ENCODE results near the gene AHNAK. TPM values are rescaled to one million over a fixed set of nuclear protein-coding genes. Genes with fewer than 3 reads are reported as not detected.
"Not testable (repeated sequence)": the region's sequence is repeated elsewhere in the genome, so short reads cannot be mapped to it uniquely, and the experiment has no call there.

Gene AHNAK
- total and polyA plus RNA-seq, 2 donors (not counting 1 experiment from before 2014, with no cell fraction given): 220 to 762 TPM

DNA sequence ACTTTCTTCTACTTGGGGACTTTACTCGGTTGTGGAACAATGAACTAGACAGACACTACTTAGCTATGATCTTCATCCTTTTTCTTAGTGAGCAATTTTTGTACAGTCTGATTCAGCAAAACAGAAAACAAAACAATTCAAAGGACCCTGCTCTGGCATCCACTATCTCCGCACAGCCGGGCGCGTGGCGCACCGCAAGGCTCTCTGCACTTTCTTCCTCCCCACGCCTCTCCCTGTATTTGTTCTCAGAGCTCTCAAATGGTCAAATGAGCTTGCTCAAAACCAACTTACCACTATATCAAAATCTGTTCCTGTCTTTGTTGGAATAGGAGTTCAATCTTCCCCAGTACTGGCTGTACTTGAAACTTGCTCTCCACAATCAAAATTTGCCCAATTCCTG is 19.6 kb upstream of the AHNAK start:
- H3K27me3 ChIP-seq (ENCODE audit: control insufficient read depth, insufficient read depth, low read length): no peaks in the 10 kb centered on the region
- no peaks in the 10 kb centered on the region for H3K9me3 ChIP-seq (ENCODE audit: control insufficient read depth, insufficient read depth, low read depth, low read length)
- TF ChIP-seq, protein P1, sequence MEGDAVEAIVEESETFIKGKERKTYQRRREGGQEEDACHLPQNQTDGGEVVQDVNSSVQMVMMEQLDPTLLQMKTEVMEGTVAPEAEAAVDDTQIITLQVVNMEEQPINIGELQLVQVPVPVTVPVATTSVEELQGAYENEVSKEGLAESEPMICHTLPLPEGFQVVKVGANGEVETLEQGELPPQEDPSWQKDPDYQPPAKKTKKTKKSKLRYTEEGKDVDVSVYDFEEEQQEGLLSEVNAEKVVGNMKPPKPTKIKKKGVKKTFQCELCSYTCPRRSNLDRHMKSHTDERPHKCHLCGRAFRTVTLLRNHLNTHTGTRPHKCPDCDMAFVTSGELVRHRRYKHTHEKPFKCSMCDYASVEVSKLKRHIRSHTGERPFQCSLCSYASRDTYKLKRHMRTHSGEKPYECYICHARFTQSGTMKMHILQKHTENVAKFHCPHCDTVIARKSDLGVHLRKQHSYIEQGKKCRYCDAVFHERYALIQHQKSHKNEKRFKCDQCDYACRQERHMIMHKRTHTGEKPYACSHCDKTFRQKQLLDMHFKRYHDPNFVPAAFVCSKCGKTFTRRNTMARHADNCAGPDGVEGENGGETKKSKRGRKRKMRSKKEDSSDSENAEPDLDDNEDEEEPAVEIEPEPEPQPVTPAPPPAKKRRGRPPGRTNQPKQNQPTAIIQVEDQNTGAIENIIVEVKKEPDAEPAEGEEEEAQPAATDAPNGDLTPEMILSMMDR (conservative IDR thresholded peaks at IDR 0.05 in 1 of 2, IDR thresholded peaks at IDR 0.05 in 1 of 2; ENCODE audit: low read depth in 1 of 2, low read length in 2 of 2): no peak
- TF ChIP-seq EZH2 (IDR thresholded peaks at IDR 0.05; ENCODE audit: low read length, missing control alignments): no peak
- no peak overlapping the region for H3K27ac ChIP-seq (ENCODE audit: insufficient read depth, low read length)
- DNase-seq (ENCODE audit: low read depth in 2 of 2): no peak
- H2AFZ ChIP-seq (ENCODE audit: low read length): no peak overlapping the region
- H3K4me3 ChIP-seq (replicated peaks in 1 of 4; ENCODE audit: control extremely low read depth in 1 of 4, insufficient read depth in 1 of 4, low read depth in 3 of 4, low read length in 4 of 4): no peak overlapping the region
- no peak overlapping the region for H3K9ac ChIP-seq (ENCODE audit: insufficient read depth, low read length)
- H3K36me3 ChIP-seq (ENCODE audit: control insufficient read depth, insufficient read depth, low read length): peaks cover 19% of the 10 kb centered on the region
- H3K79me2 ChIP-seq (ENCODE audit: control insufficient read depth, insufficient read depth, low read length): peaks cover 63% of the 10 kb centered on the region
- no peaks in the 10 kb centered on the region for H4K20me1 ChIP-seq (ENCODE audit: control insufficient read depth, extremely low read depth, insufficient read depth, low read length)
- H3K4me1 ChIP-seq (ENCODE audit: control insufficient read depth, extremely low read depth, insufficient read depth, low read length): peaks cover 4% of the 10 kb centered on the region
- H3K4me2 ChIP-seq (ENCODE audit: extremely low read depth, insufficient read depth, low read length): no peak overlapping the region

- DNase-seq (ENCODE audit: low read depth in 2 of 2): no peak
- Histone ChIP-seq H4K20me1 (ENCODE audit: control insufficient read depth, extremely low read depth, insufficient read depth, low read length) (no peaks in the 10 kb centered on the region), H3K79me2 (ENCODE audit: control insufficient read depth, insufficient read depth, low read length) (peaks cover 55% of the 10 kb centered on the region), H2AFZ (ENCODE audit: low read length) (no peak overlapping the region), H3K9ac (ENCODE audit: insufficient read depth, low read length) (no peak overlapping the region), H3K4me3 (replicated peaks in 1 of 4; ENCODE audit: control extremely low read depth in 1 of 4, insufficient read depth in 1 of 4, low read depth in 3 of 4, low read length in 4 of 4) (no peak overlapping the region), H3K27me3 (ENCODE audit: control insufficient read depth, insufficient read depth, low read length) (no peaks in the 10 kb centered on the region), H3K4me2 (ENCODE audit: extremely low read depth, insufficient read depth, low read length) (no peak overlapping the region), H3K36me3 (ENCODE audit: control insufficient read depth, insufficient read depth, low read length) (peaks cover 15% of the 10 kb centered on the region), H3K9me3 (ENCODE audit: control insufficient read depth, insufficient read depth, low read depth, low read length) (no peaks in the 10 kb centered on the region), H3K4me1 (ENCODE audit: control insufficient read depth, extremely low read depth, insufficient read depth, low read length) (peaks cover 7% of the 10 kb centered on the region), H3K27ac (ENCODE audit: insufficient read depth, low read length) (no peak overlapping the region)
- TF ChIP-seq, protein P1 (conservative IDR thresholded peaks at IDR 0.05 in 1 of 2, IDR thresholded peaks at IDR 0.05 in 1 of 2; ENCODE audit: low read depth in 1 of 2, low read length in 2 of 2): no peak
- TF ChIP-seq EZH2 (IDR thresholded peaks at IDR 0.05; ENCODE audit: low read length, missing control alignments): no peak
These were observed 18.6 kb upstream of the AHNAK start for GRCh38 chr11:62565100-62565802.

DNA sequence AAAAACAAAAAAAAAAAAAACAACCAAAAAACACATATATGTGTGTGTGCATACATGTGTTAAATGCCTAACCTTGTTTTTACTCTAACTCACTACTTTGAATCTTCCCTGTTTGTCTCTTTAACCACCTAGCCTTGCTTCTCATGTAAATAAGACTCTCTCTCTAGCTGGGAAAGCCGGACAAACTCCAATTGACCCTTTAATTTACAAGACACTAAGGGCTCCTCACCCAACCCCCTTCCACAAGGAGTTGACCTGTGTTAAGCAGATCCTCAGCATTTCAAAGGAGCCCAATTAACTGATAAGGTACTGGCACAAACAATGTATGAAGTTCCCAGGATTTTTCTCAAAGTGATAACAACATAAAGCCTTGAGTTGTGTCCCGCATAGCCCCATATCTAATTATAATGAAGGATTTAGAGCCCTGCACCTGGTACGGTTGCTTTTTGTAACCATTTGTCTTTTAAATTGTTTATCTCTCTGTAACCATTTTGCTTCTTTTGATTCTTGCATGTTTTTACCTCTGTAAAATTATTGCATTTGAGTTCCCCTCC is 15.1 kb upstream of the AHNAK start:
- not testable (repeated sequence) for H3K9ac ChIP-seq (ENCODE audit: insufficient read depth, low read length); H3K27me3 ChIP-seq (ENCODE audit: control insufficient read depth, insufficient read depth, low read length); H3K4me3 ChIP-seq (replicated peaks in 1 of 4; ENCODE audit: control extremely low read depth in 1 of 4, insufficient read depth in 1 of 4, low read depth in 3 of 4, low read length in 4 of 4); H4K20me1 ChIP-seq (ENCODE audit: control insufficient read depth, extremely low read depth, insufficient read depth, low read length); H3K9me3 ChIP-seq (ENCODE audit: control insufficient read depth, insufficient read depth, low read depth, low read length); DNase-seq (ENCODE audit: low read depth in 2 of 2); H2AFZ ChIP-seq (ENCODE audit: low read length); H3K4me2 ChIP-seq (ENCODE audit: extremely low read depth, insufficient read depth, low read length); H3K27ac ChIP-seq (ENCODE audit: insufficient read depth, low read length)
- peaks cover 20% of the 10 kb centered on the region for H3K4me1 ChIP-seq (ENCODE audit: control insufficient read depth, extremely low read depth, insufficient read depth, low read length)
- H3K79me2 ChIP-seq (ENCODE audit: control insufficient read depth, insufficient read depth, low read length): peaks cover 45% of the 10 kb centered on the region
- peaks cover 17% of the 10 kb centered on the region for H3K36me3 ChIP-seq (ENCODE audit: control insufficient read depth, insufficient read depth, low read length)

All from fibroblast of lung (primary cell).